ENCODE results near the gene LRRC10B. TPM values are rescaled to one million over a fixed set of nuclear protein-coding genes. Genes with fewer than 3 reads are reported as not detected.

The LRRC10B gene
- total and polyA plus RNA-seq, 2 of the 8 experiments (the other 6 are each of a cell fraction or from before 2014, with no cell fraction given), result 0.47 to 0.71 TPM

DNA sequence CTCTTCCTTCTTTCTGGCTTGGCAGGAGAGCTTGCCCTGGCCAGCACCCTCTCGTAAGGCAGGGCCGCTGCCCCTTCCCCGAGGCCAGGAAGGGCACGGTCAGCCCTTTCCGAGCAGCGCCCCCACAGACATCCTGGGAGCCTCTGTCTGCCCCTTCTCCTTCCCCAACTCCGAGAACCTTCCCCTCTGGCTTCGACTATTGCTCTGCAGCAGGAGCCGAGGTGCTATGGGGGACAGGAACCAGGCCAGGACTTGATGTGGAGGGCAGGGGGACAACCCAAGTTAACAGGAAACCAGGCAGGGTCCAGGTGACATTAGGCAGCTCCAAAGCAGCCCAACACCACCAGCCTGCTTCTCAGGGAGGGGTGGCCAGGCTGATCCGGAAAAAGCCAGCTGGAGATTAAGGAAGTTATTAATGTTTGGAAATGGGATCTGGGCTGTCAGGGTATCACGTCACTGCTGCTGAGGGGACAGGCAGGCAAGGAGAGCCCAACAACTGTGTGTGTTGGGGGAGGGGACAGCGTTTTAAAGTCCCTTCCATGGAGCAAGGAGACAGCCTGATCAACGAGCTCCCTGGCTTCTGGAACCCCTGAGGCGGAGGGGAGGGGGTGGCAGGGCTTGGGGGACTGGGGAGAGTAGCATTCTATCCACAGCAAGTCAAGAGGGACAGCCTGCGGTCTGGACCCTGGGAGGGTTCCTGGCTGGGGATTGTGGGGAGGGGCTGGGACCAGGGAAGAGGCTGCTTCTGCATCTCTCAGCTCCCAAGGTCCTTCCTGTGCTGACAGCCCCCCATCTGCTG lies 45.0 kb downstream of the LRRC10B start (continued):
- TF ChIP-seq BRCA1 (IDR thresholded peaks at IDR 0.05; ENCODE audit: low read depth, low read length) (no peak), CEBPB (IDR thresholded peaks at IDR 0.05; ENCODE audit: low read depth, low read length) (no peak), KDM1A (IDR thresholded peaks at IDR 0.05; ENCODE audit: borderline replicate concordance, low read length) (no peak), TCF12 (IDR thresholded peaks at IDR 0.05; ENCODE audit: low read depth, low read length) (no peak), JUN (IDR thresholded peaks at IDR 0.05; ENCODE audit: low read depth, low read length) (no peak), TBP (IDR thresholded peaks at IDR 0.05; ENCODE audit: low read depth, low read length) (no peak)
- TF ChIP-seq, protein P1, sequence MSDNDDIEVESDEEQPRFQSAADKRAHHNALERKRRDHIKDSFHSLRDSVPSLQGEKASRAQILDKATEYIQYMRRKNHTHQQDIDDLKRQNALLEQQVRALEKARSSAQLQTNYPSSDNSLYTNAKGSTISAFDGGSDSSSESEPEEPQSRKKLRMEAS (IDR thresholded peaks at IDR 0.05), result no peak
